Bronchial epithelial cell (primary cell): ENCODE results near the gene GEMIN2. TPM values are rescaled to one million over a fixed set of nuclear protein-coding genes. Genes with fewer than 3 reads are reported as not detected.
"Not testable (repeated sequence)": the region's sequence is repeated elsewhere in the genome, so short reads cannot be mapped to it uniquely, and the experiment has no call there.

Experiments
- DNase-seq: peaks from one replicate; pipeline ENCODE4 v3.0.0-alpha.2; 2010; ENCODE audit warnings: low read depth
- FAIRE-seq: peaks from 2 replicates; lab custom pipeline; 2011; peaks lifted over from hg19 to GRCh38; lab: Jason Lieb, UNC
- H3K27me3 ChIP-seq: 2 replicates; pipeline ENCODE4 v1.5.1; 2011; ENCODE audit warnings: low read length; ENCODE audit not compliant: control insufficient read depth, insufficient read depth
- H3K36me3 ChIP-seq: 2 replicates; pipeline ENCODE4 v1.5.1; 2011; ENCODE audit warnings: low read length; ENCODE audit not compliant: control insufficient read depth, insufficient read depth
- H3K4me3 ChIP-seq: 2 replicates; pipeline ENCODE4 v1.5.1; 2011; ENCODE audit warnings: mild to moderate bottlenecking, low read depth, low read length, control low read depth
- total RNA-seq: library from RNA; depleted of rRNA; stranded (reverse); fragments of >200 nt; gene quantifications from 2 replicates; pipeline ENCODE4 v1.2.1, GENCODE V29; 2014
- TF ChIP-seq, protein P1 (sequence below): IDR thresholded peaks from 2 replicates; pipeline ENCODE4 v1.5.1; 2011; ENCODE audit warnings: mild to moderate bottlenecking, moderate library complexity, low read length, control low read depth, inconsistent platforms; ENCODE audit not compliant: insufficient read depth, severe bottlenecking

The GEMIN2 gene
- total RNA-seq, 1 donor from 2014 or later: 31.9 TPM

DNA sequence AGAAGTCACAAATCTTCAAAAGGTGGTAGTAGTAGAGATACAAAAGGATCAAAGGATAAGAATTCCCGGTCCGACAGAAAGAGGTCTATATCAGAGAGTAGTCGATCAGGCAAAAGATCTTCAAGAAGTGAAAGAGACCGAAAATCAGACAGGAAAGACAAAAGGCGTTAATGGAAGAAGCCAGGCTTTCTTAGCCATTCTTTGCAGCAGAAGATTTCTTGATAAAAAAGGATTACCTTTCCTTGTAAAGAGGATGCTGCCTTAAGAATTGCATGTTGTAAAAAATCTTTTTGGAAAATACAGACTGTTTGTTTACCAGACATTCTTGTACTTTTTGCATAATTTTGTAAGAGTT is 67.5 kb downstream of the GEMIN2 start:
- Histone ChIP-seq H3K4me3 (no peak overlapping the region), H3K36me3 (peaks cover 27% of the 10 kb centered on the region), H3K27me3 (no peaks in the 10 kb centered on the region)
- DNase-seq: no peak
- FAIRE-seq: no peak
- TF ChIP-seq, protein P1, sequence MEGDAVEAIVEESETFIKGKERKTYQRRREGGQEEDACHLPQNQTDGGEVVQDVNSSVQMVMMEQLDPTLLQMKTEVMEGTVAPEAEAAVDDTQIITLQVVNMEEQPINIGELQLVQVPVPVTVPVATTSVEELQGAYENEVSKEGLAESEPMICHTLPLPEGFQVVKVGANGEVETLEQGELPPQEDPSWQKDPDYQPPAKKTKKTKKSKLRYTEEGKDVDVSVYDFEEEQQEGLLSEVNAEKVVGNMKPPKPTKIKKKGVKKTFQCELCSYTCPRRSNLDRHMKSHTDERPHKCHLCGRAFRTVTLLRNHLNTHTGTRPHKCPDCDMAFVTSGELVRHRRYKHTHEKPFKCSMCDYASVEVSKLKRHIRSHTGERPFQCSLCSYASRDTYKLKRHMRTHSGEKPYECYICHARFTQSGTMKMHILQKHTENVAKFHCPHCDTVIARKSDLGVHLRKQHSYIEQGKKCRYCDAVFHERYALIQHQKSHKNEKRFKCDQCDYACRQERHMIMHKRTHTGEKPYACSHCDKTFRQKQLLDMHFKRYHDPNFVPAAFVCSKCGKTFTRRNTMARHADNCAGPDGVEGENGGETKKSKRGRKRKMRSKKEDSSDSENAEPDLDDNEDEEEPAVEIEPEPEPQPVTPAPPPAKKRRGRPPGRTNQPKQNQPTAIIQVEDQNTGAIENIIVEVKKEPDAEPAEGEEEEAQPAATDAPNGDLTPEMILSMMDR: no peak

DNA sequence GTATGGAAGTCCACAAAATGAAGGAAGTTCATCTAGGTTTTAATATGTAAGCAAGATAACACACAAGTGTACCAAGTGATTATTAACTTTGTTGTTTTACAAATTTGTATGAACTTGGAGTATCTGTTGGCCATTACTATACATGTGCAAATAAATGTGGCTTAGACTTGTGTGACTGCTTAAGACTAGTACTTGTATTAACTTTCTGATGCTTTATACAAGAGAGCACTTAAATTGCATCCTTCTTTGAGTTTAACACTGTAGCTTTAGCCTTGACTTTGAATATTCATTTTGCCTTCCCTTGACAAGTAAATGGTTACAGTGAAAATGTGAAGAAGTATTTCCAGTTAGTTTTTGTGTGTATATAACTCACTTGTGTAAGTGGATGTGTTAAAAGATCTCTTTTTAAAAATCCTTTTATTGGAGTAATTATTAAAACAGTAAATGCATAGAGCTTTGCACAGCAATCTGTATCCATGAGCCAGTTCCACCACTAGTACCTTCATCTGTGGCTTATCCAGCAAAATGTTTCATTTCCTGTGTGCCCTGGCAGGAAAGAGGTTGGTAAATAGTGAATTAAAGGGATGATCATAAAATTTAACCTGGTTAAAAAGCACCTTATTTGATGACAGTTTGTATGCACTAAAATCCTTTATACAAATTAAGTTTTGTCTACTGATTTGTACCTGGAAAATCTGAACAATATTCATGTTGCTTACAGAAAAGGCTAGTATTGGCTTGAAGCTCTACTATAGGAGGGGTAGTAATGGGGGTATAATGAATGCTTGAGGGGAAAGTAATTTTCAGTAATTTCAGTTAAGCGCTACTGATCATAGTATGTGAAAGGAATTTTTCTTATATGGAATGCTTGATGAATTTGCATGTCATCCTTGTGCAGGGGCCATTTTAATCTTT is 68.9 kb downstream of the GEMIN2 start:
- TF ChIP-seq, protein P1: no peak
- Histone ChIP-seq H3K36me3 (peaks cover 22% of the 10 kb centered on the region), H3K4me3 (no peak overlapping the region), H3K27me3 (no peaks in the 10 kb centered on the region)
- FAIRE-seq (no peak), DNase-seq (no peak)

- FAIRE-seq, DNase-seq, H3K27me3 ChIP-seq, H3K4me3 ChIP-seq: not testable (repeated sequence)
- H3K36me3 ChIP-seq: peaks cover 19% of the 10 kb centered on the region
Measured at GRCh38 chr14:39183685-39184003, 69.5 kb downstream of the GEMIN2 start.

GRCh38 chr14:39184628-39185255 is 70.6 kb downstream of the GEMIN2 start:
- H3K27me3 ChIP-seq: no peaks in the 10 kb centered on the region
- no peak overlapping the region for H3K4me3 ChIP-seq
- peaks cover 16% of the 10 kb centered on the region for H3K36me3 ChIP-seq
- no peak for DNase-seq
- FAIRE-seq: no peak
- TF ChIP-seq, protein P1: no peak

DNA sequence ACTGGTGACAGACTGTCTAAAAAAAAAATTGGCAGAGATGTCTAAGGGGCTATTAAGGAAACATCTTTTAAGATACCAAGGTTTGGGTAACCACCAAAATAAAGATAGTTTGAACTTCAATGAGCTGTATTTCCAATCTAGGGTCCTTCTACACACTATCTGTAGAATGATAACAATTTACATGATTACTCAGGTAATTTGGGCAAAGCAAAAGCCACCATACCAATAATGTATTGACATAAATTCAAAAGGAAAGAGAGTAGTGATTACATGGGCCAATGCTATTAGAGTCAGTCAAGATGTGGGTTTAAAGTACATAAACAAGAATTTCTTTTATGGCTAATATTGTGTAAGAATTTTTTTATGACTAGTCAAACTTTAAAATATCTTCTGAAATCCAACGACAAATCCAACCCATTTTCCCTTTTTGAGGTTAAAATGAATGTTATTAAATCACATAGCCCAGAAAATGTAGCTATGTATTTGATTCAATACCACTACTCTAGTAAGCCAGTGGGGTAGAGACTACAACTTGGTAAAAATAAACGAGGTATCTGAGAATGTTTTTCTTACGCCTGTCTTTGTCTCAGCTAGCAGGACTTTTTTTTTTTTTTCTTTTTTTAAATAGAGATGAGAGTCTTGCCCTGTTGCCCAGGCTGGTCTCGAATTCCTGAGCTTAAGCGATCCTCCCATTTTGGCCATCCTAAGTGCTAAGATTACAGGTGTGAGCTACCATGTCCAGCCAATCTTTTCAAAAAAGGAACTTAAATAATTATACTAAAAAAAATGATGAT is 71.3 kb downstream of the GEMIN2 start:
- H3K27me3 ChIP-seq: no peaks in the 10 kb centered on the region
- TF ChIP-seq, protein P1: no peak
- H3K4me3 ChIP-seq: no peak overlapping the region
- no peak for FAIRE-seq
- peaks cover 15% of the 10 kb centered on the region for H3K36me3 ChIP-seq
- no peak for DNase-seq

Other genes with a start within 250 kb of the GEMIN2 start
- gene SEC23A, start 11.1 kb upstream of the GEMIN2 start, total RNA-seq: 140 and 211 TPM in 2 replicates
- gene TRAPPC6B, start 56.0 kb downstream of the GEMIN2 start, total RNA-seq: 31.6 and 41.9 TPM in 2 replicates
- gene PNN, start 60.9 kb downstream of the GEMIN2 start, total RNA-seq: 12.9 and 18.9 TPM in 2 replicates
- 41.9 and 54.3 TPM in 2 replicates for gene MIA2, start 119.6 kb downstream of the GEMIN2 start, total RNA-seq